Measurements from ENCODE around the gene ERO1B. TPM values are rescaled to one million over a fixed set of nuclear protein-coding genes. Genes with fewer than 3 reads are reported as not detected.
"Not testable (repeated sequence)": the region's sequence is repeated elsewhere in the genome, so short reads cannot be mapped to it uniquely, and the experiment has no call there.

The ERO1B gene
- total and polyA plus RNA-seq, 9 donors: 1.8 to 3.6 (median 2.5) TPM

DNA sequence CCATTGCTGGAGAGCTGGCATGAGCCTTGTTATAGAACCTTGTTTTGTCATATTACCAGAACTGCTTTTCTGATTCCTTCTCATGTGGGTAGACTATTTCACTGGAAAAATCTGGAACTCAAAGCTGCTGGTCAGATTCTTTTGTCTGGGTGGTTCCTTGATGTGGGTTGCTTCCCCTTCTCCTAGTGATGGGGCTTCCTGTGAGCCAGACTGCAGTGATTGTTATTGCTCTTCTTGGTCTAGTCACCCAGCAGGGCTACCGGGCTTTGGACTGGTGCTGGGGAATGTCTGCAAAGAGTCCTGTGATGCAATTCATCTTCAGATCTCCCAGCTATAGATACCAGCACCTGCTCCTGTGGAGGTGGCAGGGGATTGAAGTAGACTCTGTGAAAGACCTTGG, 80.0 kb downstream of the ERO1B start:
- no peak overlapping the region for H3K27ac ChIP-seq (ENCODE audit: low read length)
- H3K4me3 ChIP-seq (ENCODE audit: low read length): no peak overlapping the region
- peaks cover 22% of the 10 kb centered on the region for H3K9me3 ChIP-seq (replicated peaks; ENCODE audit: control insufficient read depth, low read depth, low read length)
- no CpG with 5 or more reads among the region's 1 CpG for WGBS (ENCODE audit: insufficient coverage)
- H3K4me1 ChIP-seq (ENCODE audit: control insufficient read depth, insufficient read depth, low read length): peaks cover 4% of the 10 kb centered on the region
- peaks cover 3% of the 10 kb centered on the region for H3K36me3 ChIP-seq (ENCODE audit: control insufficient read depth, insufficient read depth, low read length)
- DNase-seq: no peak
- no peaks in the 10 kb centered on the region for H3K27me3 ChIP-seq (ENCODE audit: control insufficient read depth, insufficient read depth, low read length)

DNA sequence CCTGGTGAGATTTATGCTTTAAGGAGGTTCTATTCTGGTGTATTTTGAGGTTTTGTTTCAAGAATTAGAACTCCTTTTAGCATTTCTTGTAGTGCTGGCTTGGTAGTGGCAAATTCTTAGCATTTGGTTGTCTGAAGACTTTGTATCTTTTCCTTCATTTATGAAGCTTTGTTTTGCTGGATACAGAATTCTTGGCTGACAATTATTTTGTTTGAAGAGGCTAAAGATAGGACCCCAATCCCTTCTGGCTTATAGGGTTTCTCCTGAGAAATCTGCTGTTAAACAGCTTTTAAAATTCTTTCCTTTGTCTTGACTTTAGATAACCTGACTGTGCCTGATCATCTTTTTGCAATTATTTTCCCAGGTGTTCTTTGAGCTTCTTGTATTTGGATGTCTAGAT, 80.8 kb downstream of the ERO1B start:
- H3K9me3 ChIP-seq (replicated peaks; ENCODE audit: control insufficient read depth, low read depth, low read length): peaks cover 22% of the 10 kb centered on the region
- H3K4me3 ChIP-seq (ENCODE audit: low read length): no peak overlapping the region
- H3K27me3 ChIP-seq (ENCODE audit: control insufficient read depth, insufficient read depth, low read length): no peaks in the 10 kb centered on the region
- H3K27ac ChIP-seq (ENCODE audit: low read length): no peak overlapping the region
- peaks cover 3% of the 10 kb centered on the region for H3K36me3 ChIP-seq (ENCODE audit: control insufficient read depth, insufficient read depth, low read length)
- DNase-seq: no peak
- H3K4me1 ChIP-seq (ENCODE audit: control insufficient read depth, insufficient read depth, low read length): no peaks in the 10 kb centered on the region

DNA sequence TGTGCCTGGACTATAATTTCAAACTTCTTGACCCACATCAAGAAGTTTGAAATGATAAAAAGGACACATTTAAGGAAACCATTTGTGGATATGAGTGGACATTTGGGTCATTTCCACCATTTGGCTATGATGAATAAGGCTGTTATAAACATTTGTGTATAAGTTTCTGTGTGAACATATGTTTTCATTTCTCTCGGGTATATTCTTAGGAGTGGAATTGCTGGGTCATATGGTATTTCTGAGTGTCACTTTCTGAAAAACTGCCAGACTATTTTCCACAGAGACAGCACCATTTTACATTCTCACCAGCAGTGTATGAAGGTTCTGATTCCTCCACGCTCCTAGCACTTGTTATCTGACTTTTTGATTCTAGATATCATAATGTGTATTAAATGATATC, 88.6 kb downstream of the ERO1B start:
- Histone ChIP-seq H3K27me3 (ENCODE audit: control insufficient read depth, insufficient read depth, low read length) (no peaks in the 10 kb centered on the region), H3K9me3 (replicated peaks; ENCODE audit: control insufficient read depth, low read depth, low read length) (peaks cover 2% of the 10 kb centered on the region), H3K36me3 (ENCODE audit: control insufficient read depth, insufficient read depth, low read length) (no peaks in the 10 kb centered on the region), H3K4me1 (ENCODE audit: control insufficient read depth, insufficient read depth, low read length) (no peaks in the 10 kb centered on the region), H3K27ac (ENCODE audit: low read length) (no peak overlapping the region), H3K4me3 (ENCODE audit: low read length) (no peak overlapping the region)
- no CpG with 5 or more reads among the region's 2 CpGs for WGBS (ENCODE audit: insufficient coverage)
- DNase-seq: no peak

DNA sequence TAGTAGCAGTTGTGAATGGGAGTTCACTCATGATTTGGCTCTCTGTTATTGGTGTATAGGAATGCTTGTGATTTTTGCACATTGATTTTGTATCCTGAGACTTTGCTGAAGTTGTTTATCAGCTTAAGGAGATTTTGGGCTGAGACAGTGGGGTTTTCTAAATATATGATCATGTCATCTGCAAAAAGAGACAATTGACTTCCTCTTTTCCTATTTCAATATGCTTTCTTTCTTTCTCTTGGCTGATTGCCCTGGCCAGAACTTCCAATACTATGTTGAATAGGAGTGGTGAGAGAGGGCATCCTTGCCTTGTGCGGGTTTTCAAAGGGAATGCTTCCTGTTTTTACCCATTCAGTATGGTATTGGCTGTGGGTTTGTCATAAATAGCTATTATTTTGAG, 93.7 kb downstream of the ERO1B start:
- WGBS (ENCODE audit: insufficient coverage): no CpG with 5 or more reads among the region's 1 CpG
- H3K27ac ChIP-seq (ENCODE audit: low read length); H3K36me3 ChIP-seq (ENCODE audit: control insufficient read depth, insufficient read depth, low read length); H3K9me3 ChIP-seq (replicated peaks; ENCODE audit: control insufficient read depth, low read depth, low read length); H3K4me1 ChIP-seq (ENCODE audit: control insufficient read depth, insufficient read depth, low read length); DNase-seq; H3K27me3 ChIP-seq (ENCODE audit: control insufficient read depth, insufficient read depth, low read length); H3K4me3 ChIP-seq (ENCODE audit: low read length): not testable (repeated sequence)

DNA sequence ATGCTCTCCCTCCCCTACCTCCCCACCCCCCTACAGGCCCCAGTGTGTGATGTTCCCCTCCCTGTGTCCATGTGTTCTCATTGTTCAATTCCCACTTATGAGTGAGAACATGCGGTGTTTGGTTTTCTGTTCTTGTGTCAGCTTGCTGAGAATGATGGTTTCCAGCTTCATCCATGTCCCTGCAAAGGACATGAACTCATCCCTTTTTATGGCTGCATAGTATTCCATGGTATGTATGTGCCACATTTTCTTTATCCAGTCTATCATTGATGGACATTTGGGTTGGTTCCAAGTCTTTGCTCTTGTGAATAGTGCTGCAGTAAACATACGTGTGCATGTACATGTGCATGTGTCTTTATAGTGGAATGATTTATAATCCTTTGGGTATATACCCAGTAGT, 95.3 kb downstream of the ERO1B start:
- not testable (repeated sequence) for H3K36me3 ChIP-seq (ENCODE audit: control insufficient read depth, insufficient read depth, low read length); H3K4me1 ChIP-seq (ENCODE audit: control insufficient read depth, insufficient read depth, low read length); DNase-seq; H3K4me3 ChIP-seq (ENCODE audit: low read length); H3K27ac ChIP-seq (ENCODE audit: low read length); H3K9me3 ChIP-seq (replicated peaks; ENCODE audit: control insufficient read depth, low read depth, low read length); H3K27me3 ChIP-seq (ENCODE audit: control insufficient read depth, insufficient read depth, low read length)
- WGBS (ENCODE audit: insufficient coverage): no CpG with 5 or more reads among the region's 2 CpGs

DNA sequence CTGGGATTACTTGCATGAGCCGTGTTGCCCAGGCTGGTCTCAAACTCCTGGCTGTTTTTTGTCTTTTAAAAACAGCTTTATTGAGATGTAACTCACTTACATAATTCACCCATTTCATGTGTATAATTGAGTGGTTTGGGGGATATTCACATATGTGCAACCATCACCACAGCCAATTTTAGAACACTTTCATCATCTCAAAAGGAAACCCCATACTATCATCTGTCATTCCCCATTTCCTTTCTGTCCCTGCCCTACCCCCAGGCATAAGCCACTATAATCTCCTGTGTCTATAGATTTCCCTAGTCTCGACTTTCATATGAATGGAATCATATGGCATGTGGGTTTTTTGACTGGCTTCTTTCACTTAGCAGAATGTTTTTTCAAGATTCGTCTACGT, 96.1 kb downstream of the ERO1B start:
- DNase-seq: no peak
- Histone ChIP-seq H3K9me3 (replicated peaks; ENCODE audit: control insufficient read depth, low read depth, low read length) (no peaks in the 10 kb centered on the region), H3K36me3 (ENCODE audit: control insufficient read depth, insufficient read depth, low read length) (no peaks in the 10 kb centered on the region), H3K4me3 (ENCODE audit: low read length) (no peak overlapping the region), H3K4me1 (ENCODE audit: control insufficient read depth, insufficient read depth, low read length) (no peaks in the 10 kb centered on the region), H3K27me3 (ENCODE audit: control insufficient read depth, insufficient read depth, low read length) (no peaks in the 10 kb centered on the region), H3K27ac (ENCODE audit: low read length) (no peak overlapping the region)
- no CpG with 5 or more reads among the region's 4 CpGs for WGBS (ENCODE audit: insufficient coverage)

DNA sequence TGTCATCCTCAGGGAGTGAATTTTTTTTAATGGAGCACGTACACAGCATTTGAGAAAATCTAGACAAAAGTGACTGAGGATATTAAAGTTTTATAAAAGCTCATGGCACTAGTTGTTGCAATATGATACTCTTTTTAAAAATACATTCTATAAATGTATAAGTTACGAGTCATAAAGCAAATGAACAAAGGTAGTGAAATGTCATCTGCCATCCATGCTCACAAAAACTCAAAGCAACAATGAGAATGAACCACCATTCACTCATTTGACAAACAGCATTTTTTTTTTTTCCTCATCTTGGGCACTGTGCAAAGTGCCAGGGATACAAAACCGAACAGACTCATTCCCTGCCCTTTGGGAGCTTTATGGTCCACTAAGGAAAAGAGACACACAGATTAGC, 100.7 kb downstream of the ERO1B start:
- no CpG with 5 or more reads among the region's 3 CpGs for WGBS (ENCODE audit: insufficient coverage)

DNA sequence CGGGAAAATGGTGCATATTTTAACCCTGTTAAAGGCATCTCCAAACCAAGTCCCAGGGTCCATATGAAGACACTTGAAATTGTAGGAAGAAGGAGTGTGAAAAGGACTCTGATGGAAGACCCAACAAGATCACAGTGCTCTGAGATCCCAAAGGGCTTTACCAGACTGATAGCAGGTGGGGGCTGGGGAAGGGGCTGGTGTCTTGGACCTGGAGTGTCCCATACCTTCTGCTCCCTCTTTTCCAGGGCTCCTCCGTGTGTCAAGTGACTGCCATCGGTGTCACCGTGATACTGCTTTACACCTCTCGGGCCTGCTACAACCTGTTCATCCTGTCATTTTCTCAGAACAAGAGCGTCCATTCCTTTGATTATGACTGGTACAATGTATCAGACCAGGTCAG, 102.1 kb downstream of the ERO1B start:
- H3K27me3 ChIP-seq (ENCODE audit: control insufficient read depth, insufficient read depth, low read length): no peaks in the 10 kb centered on the region
- no peak overlapping the region for H3K27ac ChIP-seq (ENCODE audit: low read length)
- no peaks in the 10 kb centered on the region for H3K4me1 ChIP-seq (ENCODE audit: control insufficient read depth, insufficient read depth, low read length)
- 90% methylated on average over 4 of the region's 6 CpGs for WGBS (ENCODE audit: insufficient coverage)
- H3K36me3 ChIP-seq (ENCODE audit: control insufficient read depth, insufficient read depth, low read length): no peaks in the 10 kb centered on the region
- no peaks in the 10 kb centered on the region for H3K9me3 ChIP-seq (replicated peaks; ENCODE audit: control insufficient read depth, low read depth, low read length)
- no peak for DNase-seq
- no peak overlapping the region for H3K4me3 ChIP-seq (ENCODE audit: low read length)

More for the DNA sequence above, 100.7 kb downstream of the ERO1B start:
- Histone ChIP-seq H3K36me3 (ENCODE audit: control insufficient read depth, insufficient read depth, low read length) (no peaks in the 10 kb centered on the region), H3K27ac (ENCODE audit: low read length) (no peak overlapping the region), H3K9me3 (replicated peaks; ENCODE audit: control insufficient read depth, low read depth, low read length) (no peaks in the 10 kb centered on the region), H3K4me3 (ENCODE audit: low read length) (no peak overlapping the region), H3K4me1 (ENCODE audit: control insufficient read depth, insufficient read depth, low read length) (no peaks in the 10 kb centered on the region), H3K27me3 (ENCODE audit: control insufficient read depth, insufficient read depth, low read length) (no peaks in the 10 kb centered on the region)
- DNase-seq: no peak

DNA sequence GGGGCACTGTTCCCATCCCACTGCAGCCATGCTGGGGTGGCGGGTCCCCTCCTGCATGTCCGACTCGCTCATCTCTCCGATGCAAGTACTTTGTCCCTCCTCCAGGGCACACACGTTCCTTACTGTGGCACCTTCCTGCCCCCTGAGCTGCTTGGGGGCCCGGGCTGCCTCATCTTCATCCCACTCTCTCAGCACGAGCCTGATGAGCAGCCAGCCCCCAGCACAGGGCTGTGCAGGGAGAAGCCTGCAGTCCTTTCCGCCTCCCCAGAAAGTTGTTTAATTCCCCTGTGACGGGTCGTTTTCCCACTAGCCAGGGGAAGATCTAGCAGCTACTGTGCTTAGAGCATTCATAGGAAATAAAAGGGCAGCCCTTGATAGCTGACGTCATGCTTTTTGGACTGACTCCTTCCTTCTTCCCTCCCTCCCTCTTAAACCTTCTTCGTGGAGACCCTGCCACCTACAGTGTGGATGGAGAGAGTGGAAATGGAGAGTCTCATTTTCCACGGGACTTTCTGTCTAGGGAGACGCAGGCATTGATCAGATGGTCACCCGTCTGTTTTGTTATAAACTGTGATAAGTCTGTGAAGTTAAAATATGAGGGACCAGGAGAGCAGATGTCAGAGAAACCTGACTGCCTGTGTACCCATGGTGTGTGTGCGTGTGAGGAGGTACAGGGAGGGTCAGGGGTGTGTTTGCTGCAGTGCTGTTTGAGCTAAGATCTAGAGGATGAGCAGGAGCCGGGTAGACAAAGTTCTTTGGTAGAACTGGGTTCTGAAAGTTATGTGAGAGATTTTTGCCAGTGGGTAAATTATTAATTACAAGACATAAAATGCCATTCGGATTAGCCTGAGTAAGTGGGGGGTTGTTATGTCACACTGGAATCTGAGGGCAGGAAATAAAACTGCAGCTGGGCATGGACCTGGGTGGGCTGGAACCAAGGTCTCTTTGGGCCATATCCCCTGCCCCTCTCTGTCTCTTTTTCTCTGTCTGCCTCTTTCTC, 105.1 kb downstream of the ERO1B start:
- WGBS (ENCODE audit: insufficient coverage): 60% methylated on average over 15 of the region's 18 CpGs
- no peak overlapping the region for H3K4me3 ChIP-seq (ENCODE audit: low read length)
- no peak overlapping the region for H3K27ac ChIP-seq (ENCODE audit: low read length)
- H3K9me3 ChIP-seq (replicated peaks; ENCODE audit: control insufficient read depth, low read depth, low read length): no peaks in the 10 kb centered on the region
- H3K4me1 ChIP-seq (ENCODE audit: control insufficient read depth, insufficient read depth, low read length): no peaks in the 10 kb centered on the region
- DNase-seq: peak; percentile 39
- H3K36me3 ChIP-seq (ENCODE audit: control insufficient read depth, insufficient read depth, low read length): no peaks in the 10 kb centered on the region
- H3K27me3 ChIP-seq (ENCODE audit: control insufficient read depth, insufficient read depth, low read length): no peaks in the 10 kb centered on the region

DNA sequence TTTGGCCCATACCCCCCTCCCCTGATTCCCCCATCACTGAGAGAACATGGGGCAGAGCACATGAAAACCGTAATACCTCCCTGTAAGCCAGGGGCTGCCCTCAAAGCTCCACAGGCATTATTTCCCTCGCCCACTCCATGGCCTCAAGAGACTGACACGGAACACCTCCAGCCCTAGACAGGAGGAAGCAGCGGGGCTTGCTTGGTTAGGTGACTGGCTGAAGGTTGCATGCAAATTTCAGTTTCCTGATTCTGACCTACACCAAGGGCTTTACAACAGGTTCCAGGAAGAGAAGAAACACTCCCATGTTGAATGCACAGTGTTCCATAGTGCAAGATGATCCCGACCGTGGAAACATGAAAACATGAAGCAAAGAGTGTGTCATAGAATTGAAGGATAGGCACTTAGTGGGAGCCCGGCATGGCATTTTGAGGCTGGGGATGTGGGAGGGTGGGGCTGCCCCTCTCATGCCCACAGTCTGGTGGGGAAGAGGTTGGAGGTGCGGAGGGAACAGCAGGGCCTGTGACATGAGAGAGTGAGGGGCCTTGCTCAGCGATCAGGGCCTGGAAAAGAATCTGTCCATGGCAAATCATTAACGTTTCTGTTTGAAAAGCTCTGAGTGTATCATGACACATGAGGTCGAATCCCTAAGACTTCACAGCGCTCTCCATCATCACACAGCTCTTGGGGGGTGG, 106.0 kb downstream of the ERO1B start:
- H3K4me3 ChIP-seq (ENCODE audit: low read length): no peak overlapping the region
- H3K27me3 ChIP-seq (ENCODE audit: control insufficient read depth, insufficient read depth, low read length): no peaks in the 10 kb centered on the region
- no peaks in the 10 kb centered on the region for H3K36me3 ChIP-seq (ENCODE audit: control insufficient read depth, insufficient read depth, low read length)
- H3K27ac ChIP-seq (ENCODE audit: low read length): no peak overlapping the region
- no peak for DNase-seq
- 77% methylated on average over 8 of the region's 12 CpGs for WGBS (ENCODE audit: insufficient coverage)
- H3K4me1 ChIP-seq (ENCODE audit: control insufficient read depth, insufficient read depth, low read length): no peaks in the 10 kb centered on the region
- no peaks in the 10 kb centered on the region for H3K9me3 ChIP-seq (replicated peaks; ENCODE audit: control insufficient read depth, low read depth, low read length)

Measured in muscle of leg (tissue), 11 donors.